CMK (cell line): Measurements from ENCODE around the gene LEKR1.
"Not testable (repeated sequence)": the region's sequence is repeated elsewhere in the genome, so short reads cannot be mapped to it uniquely, and the experiment has no call there.

Experiments
- DNase-seq: peaks from one replicate; pipeline ENCODE4 v3.0.0-alpha.2; 2010; ENCODE audit warnings: low read depth

Gene LEKR1

GRCh38 chr3:156806698-156807097, 19.5 kb upstream of the LEKR1 start:
- no peak for DNase-seq

DNA sequence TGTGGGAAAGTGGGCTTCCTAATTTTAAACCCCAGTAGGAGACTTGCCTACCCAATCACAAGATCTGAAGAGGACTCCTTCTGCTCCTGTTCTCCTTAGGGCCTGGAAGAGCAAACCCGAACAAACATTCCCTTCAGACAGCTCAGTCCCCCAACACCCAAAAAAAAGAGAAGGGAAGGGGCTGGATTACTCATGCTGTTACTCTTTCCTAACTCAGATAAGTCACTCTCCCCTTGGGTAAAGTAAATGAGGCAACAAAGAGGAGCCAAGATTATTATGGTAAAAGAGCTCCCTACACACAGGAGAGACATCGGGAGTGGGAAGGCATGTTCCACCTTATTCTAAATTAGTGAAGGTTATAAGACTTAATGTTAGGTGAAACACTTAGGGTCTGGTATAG, 18.1 kb upstream of the LEKR1 start:
- no peak for DNase-seq

DNA sequence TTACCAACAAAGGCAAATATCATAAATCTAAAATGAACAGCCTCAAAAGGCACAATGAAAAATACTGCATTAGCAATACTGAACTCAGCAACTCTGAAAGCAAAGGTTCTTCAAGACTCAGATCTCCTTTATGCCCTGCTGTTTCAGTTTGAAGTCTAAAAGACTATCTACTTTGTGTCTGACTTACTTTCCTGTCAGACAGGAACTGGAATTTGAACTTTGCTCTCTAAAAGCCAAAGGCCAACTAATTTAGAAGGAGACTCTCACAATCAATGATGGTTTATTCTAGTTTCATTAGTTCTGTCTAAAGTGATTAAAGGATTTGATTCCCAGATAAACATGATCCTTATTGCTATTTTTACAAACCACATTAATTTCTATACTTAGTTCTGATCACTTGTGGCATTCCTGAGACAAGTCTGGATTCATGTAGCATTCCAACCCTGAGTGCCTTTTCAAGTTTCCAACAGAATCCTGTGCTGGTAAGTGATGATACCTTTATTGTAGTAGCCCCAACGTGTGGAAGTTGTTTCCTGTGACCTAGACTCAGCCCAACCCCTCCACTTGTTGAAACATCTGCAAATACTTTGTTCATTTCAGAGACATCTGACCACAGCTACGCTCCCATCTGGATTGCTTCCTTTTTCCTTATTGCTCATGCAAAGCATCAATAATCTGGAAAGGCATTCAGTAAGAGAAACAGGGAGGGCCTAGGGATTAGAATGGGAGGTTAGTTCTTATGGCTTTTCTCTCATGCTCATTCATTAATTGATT, 14.9 kb upstream of the LEKR1 start:
- no peak for DNase-seq

DNA sequence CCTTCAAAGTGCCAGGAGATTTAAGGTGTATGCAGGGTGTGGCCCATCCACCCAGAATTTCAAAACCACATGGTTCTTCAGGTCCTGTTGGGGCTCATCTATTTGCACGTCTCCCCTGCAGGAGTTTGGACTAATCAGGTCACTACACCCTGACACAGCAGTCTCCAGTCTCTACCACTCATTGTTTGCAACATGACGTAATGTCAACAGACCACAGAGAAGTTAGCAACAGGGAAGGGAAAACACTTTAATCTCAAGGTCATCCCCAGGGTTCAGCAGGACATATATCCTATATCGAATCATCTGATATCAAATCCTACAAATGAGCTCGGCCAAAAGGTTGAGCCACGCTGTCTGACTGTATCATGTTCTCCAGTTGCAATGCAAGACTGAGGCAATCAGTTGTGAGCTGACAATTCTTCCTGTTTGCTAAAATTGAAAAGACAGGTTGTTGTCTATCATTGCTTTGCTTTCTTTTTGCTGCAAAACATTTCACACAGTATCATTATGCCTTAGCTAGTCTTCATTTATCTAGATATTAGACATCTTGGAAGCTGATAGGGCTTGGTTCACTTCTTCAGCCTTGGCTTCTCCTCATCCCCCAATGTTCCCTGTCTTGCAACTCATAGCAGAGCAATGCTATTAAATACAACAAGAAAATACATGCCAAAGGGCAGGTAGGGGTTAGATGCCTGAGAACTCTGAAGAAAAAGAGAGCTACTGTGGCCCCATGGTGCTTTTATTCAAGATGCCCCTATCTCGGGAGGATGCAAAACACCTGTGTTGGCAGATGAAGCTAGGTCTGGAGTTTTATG, 13.4 kb upstream of the LEKR1 start:
- no peak for DNase-seq

GRCh38 chr3:156814295-156814694, 11.9 kb upstream of the LEKR1 start:
- DNase-seq = no peak

DNA sequence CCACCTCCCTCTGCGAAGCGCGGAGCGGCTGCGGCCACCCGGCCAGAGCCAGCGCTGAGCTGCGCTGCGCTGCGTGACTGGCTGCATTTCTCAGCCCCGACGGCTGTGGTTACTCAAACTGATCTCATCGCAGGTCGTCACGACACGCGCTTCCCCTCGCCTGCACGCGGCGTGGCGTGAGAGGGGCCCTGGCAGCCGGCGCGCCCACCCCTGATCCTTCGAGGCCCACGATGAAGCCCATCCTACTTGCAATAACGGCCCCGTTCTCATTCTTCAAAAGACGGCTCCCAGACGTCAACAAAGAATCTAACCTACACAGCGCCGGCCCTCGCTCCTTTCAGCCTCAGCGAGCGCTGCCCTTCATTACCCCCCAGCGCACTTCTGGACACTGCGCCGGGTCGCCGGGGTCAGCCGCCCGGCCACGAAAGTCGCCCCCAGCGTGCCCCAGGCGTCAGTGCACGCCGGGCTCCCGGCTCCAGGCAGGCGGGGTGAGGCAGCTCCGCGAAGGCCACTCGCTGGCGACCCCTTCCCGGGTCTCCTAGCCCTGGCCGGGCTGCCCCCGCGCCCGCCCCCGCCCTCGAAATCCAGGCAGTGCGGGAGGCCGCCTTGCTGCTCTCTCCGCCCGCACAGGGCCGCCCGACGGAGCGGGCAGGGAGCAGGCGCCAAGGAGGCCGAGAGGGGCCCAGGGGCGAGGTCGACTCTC, 9.9 kb upstream of the LEKR1 start:
- DNase-seq = no peak

DNA sequence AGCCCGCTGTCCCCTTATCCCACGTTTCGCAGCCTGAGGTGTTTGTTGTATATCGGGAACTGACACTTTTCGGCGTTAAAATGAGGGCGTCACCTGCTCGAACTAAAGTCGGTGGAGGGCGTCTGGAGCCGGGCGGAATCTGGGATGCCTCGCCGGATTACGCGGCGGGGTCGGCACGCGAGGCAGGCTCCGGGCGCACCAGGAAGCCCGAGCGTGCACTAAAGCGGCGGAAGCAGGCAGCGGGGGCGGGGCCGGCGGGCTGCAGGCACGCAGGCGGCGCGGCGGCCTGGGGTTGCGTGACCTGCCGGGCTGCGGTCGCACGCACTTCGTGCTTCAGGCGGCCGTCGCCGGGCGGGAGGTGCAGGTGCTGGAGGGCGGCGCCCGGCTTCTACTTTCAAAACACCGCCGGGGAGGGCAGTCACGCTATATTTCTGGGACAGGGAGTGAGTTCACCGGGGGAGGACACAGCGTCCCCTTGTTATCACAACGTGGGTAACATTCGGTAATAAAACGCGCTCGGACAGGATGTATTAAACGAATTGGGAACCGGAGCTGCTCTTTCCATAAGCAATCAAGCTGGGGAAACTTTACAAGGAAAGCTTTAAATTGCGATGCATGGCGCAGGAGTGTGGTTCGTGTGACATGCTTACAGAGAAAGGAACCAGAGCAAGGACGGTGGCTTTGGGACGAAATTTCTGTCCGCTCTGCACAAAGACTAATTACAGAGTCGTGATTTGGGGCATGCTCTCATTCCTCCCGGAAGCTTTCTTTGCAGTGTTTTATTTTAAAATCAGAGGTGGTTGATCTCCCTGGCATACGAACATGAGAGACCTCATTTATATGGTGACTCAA, 9.1 kb upstream of the LEKR1 start:
- DNase-seq = no peak

DNA sequence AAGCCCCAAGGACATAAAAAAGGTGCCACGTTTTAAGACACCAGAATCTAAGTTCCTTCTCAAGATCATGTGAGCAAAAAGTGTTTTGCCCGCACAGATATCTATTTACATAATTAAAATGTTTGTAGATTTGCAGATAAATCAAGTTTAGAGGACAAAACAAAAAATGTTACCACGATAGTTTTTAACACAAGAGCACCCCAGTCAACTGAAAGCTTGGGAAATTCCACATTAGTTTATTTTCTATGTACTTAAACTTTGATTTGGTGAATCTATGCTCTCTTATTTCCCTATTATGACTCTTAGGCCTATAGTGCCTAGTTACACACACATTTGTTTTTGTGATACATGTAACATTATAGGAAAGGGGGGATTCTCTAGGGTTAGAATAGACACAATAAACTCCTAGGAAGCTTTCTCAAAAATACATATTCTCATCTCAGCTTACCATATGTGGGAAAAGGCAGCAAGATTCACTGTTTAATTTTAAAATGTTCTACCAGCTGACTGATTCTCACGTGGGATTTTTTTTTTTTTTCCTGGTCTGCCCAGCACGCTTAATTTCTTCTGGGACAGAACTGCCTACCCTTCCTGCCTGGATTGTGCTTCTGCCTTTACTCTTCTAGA, 8.4 kb upstream of the LEKR1 start:
- no peak for DNase-seq

DNA sequence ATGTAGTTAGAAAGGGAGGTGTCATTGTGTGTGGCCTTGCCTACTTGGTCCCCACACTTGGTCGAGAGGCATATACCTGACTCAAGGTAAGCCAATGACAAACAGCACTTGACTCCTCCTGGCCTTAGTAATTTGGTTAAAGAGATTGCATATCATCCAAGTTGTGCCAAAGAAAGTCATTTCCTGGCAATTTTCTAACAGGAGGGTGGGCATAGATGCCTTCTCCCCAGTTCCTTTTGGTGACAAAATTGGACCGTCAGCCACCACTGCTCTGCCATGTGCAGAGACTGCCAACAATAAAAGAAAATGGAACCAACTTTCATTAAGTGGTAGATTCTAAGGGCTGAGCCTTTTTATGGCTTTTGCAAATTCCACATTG, 7.9 kb upstream of the LEKR1 start:
- DNase-seq = no peak

DNA sequence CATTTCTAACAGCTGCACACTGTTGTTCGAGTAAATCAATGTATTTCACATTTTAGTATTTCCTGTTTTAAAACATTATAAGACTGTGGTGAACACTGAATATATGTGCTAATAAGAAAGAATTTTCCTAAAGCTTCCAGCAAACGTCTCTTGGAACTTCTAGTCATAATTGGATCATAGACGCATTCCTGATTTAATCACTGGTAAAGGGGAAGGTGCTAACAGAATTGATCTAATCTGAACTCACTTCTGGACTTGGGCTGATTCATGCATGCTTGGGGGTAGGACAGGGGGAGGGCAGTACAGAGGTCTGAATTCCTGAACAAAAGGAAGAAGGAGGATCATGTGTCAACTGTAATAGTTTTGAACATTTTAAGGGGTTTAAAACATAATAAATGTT, 7.3 kb upstream of the LEKR1 start:
- no peak for DNase-seq

DNA sequence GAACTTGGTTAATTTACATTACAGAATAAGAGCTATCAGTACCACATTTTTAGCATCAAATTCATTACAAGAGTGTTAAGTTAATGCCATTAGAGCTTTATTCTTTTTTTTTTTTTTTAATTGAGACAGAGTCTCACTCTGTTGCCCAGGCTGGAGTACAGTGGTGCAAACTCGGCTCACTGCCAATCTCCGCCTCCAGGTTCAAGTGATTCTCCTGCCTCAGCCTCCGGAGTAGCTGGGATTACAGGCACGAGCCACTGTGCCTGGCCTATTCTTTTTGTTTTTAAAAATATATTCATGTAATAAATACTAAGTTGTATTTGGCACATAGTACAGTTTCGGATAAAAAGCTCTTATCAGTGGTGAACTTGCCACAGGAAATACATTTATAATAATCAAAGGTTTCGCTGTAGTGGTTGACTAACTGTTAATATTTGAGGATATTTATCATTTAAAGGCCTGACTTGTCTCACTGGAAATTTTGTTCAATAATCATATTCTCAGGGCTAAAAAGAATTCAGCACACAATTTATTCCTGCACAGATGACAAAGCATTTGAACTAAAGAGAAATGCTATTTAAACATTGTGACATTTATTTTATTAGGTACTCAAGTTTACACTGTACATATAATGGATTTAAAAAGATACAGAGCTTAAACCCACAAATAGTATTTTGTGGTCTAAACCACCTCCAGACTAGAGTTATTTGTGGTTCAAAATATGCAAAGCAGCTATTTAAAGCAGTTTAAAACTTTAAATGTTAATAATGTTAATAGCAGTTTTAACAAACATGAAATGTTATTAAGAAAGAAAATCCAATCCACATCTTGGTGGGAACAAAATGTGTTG, 6.1 kb upstream of the LEKR1 start:
- no peak for DNase-seq

DNA sequence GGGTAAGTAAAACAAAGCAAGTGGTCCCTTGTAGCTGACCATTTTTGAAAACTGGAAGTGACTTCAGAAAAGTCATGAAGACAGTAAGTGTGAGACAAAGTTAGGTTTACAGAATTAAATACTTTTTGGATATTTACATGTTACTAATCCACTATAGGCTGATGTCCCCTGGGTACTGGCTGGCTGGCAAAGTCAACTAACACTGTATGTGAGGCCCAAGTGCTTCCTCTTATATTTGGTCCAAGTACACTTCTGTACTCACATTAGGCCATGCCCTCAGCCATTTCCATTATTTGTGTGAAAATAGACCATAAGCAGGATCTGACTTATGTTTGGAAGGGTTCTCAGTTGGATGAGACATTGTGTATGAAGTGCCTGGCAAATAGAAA, 5.5 kb upstream of the LEKR1 start:
- DNase-seq = no peak

DNA sequence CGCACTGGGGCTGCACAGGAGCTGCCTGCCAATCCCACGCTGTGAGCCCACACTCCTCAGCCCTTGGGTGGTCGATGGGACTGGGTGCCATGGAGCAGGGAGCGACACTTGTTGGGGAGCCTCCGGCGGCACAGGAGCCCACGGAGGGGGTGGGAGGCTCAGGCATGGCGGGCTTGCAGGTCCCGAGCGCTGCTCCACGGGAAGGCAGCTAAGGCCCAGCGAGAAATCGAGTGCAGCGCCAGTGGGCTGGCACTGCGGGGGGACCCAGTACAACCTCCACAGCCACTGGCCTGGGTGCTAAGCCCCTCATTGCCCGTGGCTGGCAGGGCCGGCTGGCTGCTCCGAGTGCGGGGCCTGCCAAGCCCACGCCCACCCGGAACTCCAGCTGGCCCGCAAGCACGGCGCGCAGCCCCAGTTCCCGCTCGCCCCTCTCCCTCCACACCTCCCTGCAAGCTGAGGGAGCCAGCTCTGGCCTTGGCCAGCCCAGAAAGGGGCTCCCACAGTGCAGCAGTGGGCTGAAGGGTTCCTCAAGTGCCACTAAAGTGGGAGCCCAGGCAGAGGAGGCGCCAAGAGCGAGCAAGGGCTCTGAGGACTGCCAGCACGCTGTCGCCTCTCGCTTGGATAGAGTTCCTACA, 3.4 kb upstream of the LEKR1 start:
- DNase-seq = not testable (repeated sequence)

DNA sequence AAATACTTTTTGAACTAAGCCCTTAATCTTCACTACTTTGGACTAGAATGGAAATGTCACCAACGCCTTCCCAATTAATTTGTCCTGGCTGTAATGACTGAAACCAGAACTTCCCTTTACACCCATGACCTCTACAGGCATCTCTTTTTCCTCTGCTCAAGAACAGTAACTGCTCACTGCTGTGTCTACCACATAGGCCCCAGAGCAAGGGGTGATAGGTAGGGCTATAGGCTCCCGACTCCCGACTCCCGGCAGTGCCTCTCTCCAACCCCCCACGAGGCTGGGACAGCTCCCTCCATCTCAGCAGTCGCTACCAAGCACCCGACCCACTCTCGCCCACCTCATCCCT, 384 bp upstream of the LEKR1 start:
- no peak for DNase-seq

DNA sequence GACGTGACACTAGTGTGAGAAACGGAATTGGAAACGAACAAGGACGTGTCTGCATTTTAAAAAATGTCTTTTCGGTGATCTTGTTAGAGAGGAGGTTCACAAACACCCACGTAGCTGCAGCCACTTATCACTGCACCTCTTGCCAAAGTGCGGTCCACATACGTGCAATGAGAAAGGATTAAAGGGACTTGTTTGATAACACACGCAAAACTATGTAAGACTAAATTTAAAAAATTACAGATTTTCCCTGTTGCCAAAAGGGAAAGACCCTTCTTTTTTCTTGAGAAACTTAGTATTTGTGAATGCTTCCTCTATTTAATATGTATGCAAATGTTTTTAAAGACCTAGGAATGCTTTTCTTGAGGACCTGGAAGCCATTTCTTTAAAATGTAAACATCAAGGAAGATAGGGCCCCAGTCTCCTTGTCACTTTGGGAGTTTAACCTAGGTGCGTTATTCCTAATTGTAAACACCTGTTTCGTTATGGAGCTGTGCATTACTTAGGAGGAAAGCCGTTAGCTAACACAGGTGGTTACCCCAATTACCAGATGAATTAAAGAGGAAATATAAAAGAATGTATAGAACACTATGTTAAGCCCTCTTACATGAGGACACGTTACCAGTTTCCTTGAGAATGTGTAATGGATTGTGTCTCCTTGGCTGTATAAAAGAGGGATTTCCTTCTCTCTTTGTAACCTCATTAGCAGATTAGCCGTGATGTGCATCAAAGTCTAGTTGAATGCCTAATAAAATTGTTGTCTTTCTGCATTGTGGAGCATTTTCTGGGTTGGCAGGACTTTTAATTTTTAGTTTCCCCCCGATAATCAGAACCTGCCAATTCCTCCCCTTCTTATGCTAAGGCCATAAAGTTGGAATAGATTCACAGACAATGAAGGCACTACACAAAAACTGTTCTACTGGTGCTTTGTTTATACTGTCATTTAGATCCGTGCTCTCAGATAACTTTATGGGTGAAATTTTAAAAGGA, 1.0 kb downstream of the LEKR1 start:
- no peak for DNase-seq

DNA sequence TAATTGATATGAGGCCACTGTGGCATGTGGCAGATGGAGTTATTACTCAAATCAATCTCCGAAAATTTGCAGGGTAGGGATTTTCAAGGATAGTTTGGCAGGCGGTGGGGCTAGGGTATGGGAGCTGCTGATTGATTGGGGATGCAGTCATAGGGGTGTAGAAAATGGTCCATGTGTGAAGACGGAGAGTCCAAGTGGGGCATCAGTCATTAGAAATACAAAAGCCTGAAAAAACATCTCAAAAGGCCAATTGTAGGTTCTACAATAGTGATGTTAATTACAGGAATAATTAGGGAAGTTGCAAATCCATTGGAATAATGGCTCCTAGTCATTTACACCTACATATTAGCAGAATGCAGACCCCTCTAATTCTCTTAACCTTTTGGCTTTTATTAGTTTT, 4.9 kb downstream of the LEKR1 start:
- DNase-seq = no peak

- no peak for DNase-seq
Measured at GRCh38 chr3:156834435-156834834, 8.3 kb downstream of the LEKR1 start.

- DNase-seq = no peak
Measured at GRCh38 chr3:156834962-156835535, 8.9 kb downstream of the LEKR1 start.

GRCh38 chr3:156836701-156837100, 10.5 kb downstream of the LEKR1 start:
- DNase-seq = no peak
